GM19025 (cell line): ENCODE results near the gene GPHN.

ENCODE experiments used
- ATAC-seq: cut with Tn5 transposase; IDR thresholded peaks from one replicate; pipeline ENCODE4 v1.9.1; 2021; ENCODE audit warnings: mild to moderate bottlenecking, low read depth, moderate library complexity; ENCODE audit not compliant: unreplicated experiment

GPHN gene

DNA sequence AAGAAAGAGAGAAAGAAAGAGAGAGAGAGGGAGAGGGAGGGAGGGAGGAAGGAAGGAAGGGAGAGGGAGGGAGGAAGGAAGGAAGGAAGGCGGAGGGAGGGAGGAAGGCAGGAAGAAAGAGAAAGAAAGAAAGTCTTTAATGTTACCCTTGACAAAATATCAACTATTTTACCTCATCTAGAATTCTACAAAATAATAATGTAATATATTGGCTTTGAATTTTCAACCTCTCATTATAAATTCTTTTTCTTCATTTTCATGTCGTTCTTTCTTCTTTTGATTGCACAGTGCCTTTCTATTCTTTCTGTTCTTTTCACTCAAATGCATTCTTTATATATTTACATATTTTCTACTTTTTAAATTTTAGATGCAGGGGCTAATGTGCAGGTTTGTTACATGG lies 621.8 kb downstream of the GPHN start:
- ATAC-seq = no peak

DNA sequence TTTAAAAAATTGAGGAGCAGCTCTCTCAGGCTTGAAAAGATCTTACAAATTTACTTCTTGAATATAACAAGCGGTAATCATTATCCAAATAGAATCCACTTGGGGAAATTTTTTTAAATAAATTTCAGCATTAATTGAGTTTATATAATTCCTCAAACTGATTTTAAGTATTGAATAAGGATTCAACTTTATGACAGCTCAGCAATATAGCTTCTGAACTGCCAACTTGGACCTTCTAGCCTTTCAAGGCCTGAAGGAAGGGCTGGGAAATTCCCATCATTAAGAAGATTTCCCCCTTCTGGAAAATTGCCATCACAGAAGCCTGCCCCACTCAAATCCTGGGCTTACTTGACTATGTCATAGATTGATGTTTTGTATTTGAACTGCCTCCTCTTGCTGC lies 623.7 kb downstream of the GPHN start:
- ATAC-seq = no peak

DNA sequence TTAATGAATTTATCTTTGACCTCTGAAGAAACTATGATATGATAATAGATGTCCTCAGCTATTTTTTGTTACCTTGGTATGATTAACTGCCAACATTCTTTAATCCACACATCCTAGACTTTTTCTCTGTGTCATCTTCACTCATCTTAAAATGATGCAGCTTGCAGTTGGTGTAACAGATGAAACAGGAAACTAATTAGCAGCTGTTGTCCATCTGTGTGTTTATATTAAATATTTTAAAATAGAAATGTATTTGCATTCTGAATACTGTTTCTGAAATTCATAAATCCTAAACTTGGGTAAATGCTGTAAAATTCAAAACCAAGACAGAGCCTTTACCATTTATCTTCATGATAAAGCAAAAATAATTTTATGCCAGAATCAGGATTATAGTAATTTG lies 625.2 kb downstream of the GPHN start:
- ATAC-seq = no peak

DNA sequence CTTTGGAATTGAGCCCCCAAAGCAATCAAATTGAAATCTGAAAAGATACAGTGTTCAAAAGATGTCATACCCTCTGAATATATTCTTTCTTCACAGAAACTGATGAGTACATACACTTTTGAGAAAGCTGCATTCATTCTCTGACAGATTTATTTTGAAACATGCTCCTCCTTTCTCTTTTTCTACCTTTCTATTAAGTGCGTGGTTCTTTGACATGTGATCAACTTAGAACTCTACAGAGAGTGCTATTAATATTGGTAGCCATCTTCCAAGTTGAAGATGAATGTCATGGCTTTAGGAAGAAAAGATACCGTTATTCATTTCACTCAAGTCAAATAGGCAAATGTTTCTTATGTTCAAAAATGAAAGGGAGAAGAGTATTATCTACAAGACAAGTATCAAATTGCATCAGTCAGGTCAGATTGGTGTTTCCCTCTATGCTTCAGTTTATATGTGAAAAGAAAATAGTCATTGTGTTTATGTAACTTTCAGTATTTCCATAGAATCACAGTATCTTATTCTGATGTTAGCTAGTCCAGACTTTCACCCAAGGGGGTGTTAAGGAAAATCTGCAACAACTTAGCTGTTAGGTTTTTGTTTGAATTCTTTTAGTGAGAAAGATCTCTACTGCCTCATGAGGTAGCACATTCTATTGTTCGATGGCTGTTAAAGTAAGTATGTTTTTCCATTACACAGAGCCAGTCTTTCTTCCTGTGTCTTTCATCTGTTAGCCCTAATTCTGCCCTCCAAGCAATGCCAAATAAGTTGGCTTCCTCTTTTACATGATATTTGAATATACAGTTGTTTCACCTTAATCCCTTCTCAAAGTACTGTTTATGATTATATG lies 625.9 kb downstream of the GPHN start:
- ATAC-seq = no peak

DNA sequence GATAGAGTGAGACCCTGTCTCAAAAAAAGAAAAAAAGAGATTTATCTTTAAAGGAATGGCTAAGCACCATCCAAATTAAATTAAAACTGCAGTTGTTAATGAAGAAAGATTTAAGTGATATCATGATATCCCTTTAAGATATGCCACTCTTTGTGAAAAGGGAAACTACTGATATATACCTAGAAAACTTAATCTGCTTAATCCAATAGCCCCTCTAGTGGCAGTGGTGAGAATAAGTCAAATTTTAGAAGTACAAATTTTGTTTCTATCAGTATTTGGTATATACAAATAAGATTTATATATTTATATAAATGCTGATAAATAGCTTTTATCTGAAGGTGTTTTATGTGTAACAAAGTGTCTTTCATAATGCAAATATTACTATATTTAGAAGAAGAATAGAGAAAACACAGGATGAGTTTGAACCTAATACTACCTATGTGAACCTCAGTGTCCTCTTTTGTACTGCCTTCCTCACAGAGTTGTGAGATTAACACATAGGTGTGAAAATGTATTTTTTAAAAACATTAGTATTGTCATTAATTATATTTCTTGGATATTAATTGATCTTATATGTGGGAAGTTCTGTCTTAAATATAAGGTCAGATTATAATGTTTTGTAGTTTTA lies 629.9 kb downstream of the GPHN start:
- no peak for ATAC-seq

DNA sequence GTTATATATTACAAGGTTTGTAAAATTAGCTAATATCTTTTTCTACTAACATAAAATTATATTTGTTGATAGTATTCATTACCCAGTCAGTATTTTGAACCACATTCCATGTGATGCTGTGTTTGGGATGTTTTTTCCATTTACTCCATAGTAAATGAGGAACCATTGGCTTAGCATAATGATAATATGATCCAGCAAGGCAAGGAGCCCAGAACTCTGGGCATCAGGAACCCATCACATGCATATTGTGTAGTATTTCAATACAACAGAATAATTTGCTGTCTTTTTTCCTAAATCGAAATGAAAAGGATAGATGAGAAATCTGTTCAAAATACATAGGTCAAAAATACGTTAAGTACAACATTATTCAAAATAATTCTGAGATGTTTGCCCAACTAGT lies 632.6 kb downstream of the GPHN start:
- no peak for ATAC-seq

DNA sequence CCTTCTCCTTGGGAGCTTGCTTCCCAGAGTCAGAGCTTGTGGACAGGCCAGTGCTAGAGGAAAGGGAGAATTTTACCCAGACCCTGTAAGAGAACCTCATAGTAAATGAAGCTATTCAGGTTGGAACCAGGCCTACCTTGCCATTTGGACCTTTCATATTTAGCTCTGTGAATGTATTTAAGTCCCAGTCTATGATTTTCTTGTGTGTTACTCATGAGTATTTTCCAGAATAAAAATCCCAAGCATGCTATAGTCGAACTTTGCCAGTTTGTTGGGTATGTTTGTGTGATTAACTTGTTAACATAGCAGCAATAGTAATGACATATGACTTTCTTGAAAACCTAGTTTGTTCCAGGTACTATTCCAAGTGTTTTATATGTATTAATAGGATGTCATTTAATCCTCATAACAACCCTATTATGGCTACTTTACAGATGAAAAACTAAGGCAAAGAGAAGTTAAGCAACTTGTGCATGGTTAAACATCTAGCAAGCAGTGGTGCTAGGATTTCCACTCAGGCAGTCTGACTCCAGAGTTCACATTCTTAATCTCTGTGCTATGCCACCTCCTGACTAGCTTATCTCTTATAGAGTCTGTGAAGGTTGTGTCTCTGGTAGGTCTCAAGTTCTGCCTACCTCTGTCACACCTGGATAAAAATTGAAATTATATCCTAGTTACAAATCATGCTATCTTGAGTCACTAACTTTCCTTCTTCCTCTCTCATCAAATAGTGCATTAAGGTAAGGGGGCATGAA lies 633.4 kb downstream of the GPHN start:
- no peak for ATAC-seq

DNA sequence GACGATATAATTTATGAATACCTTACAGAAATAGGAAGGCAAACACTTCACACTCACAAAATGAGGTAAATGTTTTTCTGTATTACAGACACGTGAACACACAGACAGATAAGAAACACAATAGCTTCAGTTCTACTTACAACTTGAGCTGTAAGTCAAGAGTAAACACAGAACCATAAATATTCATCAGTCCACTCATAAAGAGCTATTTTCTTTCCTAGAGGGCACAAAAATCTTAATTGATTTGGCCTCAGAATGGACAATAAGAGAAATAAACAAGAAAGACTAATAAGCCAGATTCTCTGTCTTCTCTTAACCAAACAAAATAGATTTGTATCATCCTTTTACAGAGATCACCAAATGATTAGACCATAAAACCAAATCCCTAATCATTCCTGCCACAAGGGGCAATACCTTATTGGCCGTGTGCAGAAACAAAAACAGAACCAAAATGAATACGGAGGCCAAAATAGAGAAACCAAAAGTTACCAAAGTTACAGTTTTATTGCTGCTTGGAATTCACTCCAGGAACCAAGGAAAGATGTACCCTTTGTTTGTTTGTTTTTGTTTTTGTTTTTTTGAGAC lies 643.2 kb downstream of the GPHN start:
- no peak for ATAC-seq

DNA sequence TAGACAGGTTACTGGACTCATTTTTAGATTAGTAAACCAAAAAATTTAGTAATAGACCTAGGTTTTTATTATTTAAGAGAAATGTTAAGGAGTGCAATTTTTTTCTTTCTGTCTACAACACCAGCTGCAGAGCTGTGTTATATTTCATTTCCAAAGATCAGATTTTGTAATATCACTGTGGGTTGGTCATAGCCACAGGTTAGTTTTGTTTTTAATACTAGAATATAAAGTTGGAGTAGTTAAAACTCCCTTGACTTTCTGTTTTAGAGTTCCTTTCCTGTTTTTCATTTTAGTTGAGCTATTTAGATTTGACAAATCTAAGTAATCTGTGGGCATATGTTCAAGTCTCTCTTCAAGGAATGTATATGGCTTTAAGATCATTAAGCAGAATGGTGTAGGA lies 650.6 kb downstream of the GPHN start:
- no peak for ATAC-seq

DNA sequence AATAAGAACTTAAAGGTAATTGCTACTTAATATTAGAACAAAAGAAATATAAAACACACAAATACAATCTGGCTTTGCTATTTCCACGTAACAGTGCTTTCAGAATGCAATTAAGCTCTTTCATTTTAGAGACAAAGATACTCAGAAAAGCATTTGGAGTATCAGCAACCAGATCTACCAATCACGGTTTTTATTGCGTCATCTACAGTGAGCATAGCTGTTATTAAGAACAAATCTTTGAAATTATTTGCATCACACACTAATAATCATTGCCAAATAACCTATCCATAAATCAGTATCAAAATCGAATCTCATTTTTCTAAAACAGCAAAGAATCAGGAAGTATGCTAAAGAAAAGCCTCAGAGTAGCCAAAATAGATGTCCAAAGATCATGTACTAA lies 654.4 kb downstream of the GPHN start:
- ATAC-seq = no peak

DNA sequence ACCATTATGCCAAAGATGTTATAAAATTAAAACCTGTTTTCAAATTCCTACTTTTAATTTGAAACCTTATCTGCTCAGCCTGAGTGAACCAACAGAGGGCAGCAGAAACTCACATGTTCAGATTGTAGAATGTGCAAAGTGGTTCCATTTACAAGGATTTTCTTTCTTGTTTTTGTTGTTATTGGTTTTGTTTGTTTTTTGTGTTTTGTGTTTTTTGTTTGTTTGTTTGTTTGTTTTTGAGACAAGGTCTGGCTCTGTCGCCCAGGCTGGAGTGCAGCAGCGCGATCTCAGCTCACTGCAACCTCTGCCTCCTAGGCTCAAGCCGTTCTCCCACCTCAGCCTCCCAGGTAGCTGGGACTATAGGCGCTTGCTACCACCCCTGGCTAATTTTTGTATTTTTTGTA lies 658.5 kb downstream of the GPHN start:
- no peak for ATAC-seq

DNA sequence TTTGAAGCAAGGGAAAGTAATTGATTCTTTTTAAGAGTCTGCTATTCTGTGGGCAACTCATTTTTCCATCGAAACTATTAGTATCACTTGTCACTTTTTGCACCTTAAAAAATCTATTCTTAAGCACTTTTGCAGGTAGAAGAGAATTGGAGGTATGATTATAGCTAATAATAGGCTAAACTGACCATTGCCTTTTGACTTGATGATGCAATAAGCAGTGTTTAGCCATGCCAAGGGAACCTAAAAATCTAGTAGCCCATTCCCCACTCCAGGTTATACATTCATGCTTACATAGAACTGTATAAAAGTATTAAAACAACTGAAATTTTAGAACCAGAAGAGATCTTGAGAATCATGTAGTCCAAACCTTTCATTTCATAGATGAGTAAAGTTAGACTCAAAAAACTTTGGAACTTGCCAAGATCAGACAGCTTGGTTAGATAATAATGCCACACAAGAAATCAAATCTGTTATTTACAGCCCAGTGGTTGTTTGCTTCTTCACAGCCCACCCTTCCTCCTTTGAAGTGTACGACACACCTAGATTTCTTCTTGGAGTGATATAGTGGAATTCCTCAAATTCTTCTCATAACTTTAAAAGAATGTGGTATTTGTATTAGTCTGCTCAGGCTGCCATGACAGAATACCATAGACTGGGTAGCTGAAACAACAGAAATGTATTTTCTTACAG lies 659.6 kb downstream of the GPHN start:
- no peak for ATAC-seq

DNA sequence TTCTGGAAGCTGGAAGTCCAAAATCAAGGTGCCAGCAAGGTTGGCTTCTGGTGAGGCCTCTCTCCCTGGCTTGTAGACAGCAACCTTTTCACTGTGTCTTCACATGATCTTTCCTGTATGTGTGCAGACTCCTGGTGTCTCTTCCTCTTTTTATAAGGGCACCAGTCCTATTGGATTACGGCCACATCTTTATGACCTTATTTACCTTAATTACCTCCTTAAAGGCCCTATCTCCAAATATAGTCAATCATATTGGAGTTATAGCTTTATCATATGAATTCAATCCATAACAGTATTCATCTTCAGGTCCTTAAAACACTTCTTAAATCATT lies 660.1 kb downstream of the GPHN start:
- ATAC-seq = no peak

DNA sequence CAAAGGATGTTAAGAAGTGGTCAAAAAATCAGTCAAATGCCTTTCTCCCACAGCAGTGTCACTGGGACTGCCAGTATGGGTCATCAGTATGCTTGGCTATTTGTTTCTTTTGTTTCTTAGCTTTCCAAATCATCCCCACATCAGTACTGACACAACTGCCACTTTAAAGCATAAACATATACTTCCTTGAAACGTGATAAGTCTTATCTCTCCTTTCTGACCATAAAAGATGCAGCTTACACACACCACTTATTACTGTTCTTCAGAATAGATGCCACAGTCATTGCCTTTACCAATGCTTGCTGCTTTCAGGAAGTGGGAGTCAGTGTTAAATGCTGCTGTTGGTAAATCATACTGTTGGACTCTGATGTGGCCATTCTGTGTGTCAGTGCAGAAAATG lies 662.7 kb downstream of the GPHN start:
- no peak for ATAC-seq

DNA sequence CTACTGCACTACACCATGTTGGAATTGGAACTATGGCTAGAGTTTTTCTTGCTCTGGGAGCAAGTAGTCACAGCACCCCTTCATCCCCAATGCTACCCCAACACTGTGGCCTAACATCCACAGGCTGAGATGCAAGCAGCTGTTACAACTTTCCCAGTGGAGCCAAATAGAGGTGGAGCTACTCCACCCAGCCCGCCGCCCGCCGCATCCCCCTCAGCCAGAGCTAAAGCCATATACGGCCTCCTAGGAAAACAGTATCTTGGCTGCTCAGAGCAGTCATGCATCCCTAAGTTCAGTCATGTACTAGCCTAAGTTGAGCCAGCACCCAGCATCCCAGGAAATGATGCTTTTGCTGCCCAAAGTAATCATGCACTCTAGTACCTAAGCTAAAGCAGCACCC lies 664.1 kb downstream of the GPHN start:
- ATAC-seq = no peak

DNA sequence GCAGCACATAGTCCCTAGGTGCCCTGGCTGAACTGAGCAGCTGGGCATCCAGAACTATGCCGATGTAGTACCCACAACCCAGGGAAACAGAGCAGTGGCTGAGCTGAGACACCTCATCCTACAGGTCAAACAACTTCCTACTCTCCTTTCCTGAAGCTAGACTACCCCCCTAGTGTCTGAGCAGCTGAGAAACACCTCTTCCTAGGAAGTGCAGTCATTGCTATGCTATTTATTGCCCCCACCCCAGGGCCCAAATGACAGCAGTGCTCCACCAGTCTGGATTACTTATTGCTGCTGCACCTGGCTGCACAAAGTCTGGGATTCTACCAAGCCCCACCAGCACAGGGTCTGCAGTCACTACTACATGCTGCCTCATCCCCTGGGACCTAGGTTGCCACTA lies 664.6 kb downstream of the GPHN start:
- no peak for ATAC-seq

DNA sequence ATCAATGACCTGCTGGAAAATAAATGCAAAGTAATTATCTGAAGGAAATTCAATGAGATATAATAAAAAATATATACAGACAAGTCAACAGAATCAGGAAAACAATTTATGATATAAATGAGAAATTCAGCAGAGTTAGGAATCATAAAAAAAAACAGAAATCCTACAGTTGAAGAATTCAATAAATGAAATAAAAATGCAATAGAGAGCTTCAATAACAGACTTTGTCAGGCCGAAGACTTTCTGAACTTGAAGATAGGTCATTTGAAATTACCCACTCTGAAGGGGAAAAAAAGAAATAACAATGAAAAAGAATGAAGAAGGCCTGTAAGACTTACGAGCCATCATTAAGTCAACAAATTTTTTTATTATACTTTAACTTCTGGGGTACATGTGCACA lies 665.8 kb downstream of the GPHN start:
- ATAC-seq = no peak

DNA sequence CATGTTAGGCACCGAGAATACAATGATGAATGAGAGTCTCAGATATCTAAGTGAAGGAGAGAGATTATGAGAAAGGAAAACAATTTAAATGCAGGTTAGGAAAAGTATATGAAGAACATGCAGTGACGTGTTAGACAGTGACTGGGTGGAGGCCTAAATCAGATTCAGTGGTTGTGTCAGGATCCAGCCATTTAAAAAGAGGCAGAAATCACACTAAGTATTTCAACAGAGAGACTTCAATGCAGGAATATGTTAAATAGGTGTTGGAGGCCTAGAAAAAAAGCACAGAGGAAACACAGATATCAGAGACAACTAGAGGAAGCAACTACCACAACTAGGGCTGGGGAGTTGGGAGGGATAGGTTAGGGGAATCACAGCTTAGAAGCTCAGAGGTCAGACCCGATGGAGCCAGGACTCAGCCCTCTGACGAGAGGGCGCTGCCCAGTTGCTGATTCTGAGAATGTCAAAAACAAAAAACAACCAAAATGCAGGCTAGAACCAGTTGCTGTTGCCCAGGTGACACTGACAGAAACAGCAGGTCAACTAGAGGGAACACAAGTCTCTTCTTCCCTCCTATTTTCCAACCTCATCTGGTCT lies 678.3 kb downstream of the GPHN start:
- ATAC-seq = no peak

DNA sequence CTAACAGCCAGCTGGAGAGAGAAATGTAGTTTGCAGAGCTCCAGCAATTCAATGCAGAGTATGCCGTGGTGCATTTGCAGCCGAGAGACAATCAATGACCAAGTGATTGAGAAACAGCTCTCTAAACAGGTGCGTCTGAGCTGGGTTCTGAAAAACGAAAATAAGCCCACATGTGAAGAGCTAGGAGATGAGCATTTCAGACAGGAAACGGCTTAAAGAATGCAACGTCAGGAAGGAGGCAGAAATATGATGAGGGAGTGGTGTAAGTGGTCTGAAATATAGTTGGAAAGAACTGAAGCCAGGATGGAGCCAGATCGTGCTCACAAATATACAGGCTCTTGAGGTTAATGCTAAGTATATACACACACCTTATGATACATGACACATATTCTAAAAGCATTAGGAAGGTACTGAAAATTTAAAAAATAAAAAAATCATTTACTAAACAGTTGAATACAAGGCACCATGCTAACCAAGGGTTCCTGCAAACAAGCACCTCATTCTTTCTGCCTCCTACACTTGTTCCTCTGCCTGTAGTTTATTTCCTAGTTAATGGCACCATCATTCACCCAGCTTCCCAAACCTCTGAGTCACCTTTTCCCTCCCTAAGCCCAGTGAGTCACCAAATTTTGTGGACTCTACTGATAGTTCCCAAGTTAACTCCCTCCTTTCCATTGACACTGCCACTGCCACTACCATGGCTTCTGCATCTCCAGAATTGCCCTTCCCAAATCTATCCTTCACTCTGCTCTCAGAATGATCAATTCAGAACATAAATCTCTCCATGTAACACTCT lies 679.0 kb downstream of the GPHN start:
- no peak for ATAC-seq

DNA sequence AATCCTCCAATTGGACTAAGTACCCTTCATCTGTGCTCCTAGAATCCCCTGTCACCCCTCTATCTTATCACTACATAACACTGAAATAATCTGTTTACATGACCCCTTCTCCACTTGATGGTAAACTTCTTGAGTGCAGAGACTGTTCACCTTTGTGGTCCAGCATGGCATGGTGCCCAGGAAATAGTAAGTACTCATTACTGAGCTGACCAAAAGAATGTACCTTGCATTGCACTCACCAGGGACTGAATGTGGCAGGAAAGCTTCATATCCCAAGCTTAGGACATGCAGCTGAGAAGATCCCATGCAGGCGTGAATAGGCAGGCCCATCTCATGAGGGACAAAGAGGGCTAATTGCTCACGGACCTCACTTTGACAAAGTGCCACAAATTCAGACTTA lies 679.9 kb downstream of the GPHN start:
- no peak for ATAC-seq
